ENCODE measurements around the gene CACNB3.

DNA sequence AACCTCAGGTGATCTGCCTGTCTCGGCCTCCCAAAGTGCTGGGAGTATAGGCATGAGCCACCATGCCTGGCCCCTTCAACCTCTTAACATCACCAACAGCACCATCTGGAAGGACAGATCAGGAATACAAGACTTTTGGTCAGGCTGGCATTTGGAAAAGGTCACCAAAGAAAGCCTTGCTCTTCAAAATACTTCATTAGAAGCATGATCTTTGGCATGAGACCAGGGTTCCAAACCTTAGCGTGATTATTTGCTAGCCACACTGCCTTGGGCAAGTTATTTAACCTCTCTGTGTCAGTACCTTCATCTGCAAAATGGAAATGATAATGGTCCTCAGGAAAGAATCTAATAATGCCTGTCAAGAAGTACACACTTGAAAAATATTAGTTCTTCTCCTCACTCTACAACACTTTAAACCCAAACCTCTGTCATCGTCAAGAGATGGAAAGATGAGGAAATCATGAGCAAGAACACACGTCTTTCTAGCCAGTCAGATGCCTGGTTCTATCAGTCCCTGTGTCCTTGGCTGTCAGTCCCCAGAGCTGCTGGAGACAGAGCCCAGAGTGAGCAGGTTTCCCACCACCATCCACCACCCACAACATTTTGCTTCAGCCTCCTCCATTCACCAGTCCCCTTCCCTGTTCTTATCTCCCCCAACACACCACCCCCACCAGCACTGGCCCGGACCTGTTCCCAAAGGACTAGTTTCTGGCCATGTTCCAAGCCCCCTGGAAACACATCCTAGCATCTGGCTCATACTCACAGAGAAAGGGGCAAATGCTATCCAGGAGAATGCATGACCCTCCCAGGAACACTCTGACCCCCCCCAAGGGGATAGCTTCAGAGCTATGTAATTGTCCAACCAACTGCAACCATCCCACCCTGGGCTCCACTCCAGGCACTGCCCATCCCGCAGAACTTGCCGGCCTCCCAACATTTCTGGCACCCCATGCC, 31.4 kb upstream of the CACNB3 start:
- TF ChIP-seq, protein P1, sequence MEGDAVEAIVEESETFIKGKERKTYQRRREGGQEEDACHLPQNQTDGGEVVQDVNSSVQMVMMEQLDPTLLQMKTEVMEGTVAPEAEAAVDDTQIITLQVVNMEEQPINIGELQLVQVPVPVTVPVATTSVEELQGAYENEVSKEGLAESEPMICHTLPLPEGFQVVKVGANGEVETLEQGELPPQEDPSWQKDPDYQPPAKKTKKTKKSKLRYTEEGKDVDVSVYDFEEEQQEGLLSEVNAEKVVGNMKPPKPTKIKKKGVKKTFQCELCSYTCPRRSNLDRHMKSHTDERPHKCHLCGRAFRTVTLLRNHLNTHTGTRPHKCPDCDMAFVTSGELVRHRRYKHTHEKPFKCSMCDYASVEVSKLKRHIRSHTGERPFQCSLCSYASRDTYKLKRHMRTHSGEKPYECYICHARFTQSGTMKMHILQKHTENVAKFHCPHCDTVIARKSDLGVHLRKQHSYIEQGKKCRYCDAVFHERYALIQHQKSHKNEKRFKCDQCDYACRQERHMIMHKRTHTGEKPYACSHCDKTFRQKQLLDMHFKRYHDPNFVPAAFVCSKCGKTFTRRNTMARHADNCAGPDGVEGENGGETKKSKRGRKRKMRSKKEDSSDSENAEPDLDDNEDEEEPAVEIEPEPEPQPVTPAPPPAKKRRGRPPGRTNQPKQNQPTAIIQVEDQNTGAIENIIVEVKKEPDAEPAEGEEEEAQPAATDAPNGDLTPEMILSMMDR (IDR thresholded peaks at IDR 0.05), result no peak
- no peak for TF ChIP-seq ZFX (IDR thresholded peaks at IDR 0.05; ENCODE audit: borderline replicate concordance)

Measured in 22Rv1 (cell line).